Colonic mucosa (tissue), 4 donors: ENCODE results near the gene ST6GALNAC2. TPM values are rescaled to one million over a fixed set of nuclear protein-coding genes. Genes with fewer than 3 reads are reported as not detected.

Experiments
- DNase-seq: peaks from one replicate; pipeline ENCODE4 v3.0.0-alpha.2; 2020
- H3K27ac ChIP-seq: fragments of 200-600 bp; one replicate; pipeline ENCODE4 v1.8.0; 2021
- H3K27me3 ChIP-seq: fragments of 200-600 bp; one replicate; pipeline ENCODE4 v1.8.0; 2021
- H3K36me3 ChIP-seq: fragments of 200-600 bp; one replicate; pipeline ENCODE4 v1.8.0; 2021
- H3K4me1 ChIP-seq: fragments of 200-600 bp; one replicate; pipeline ENCODE4 v1.8.0; 2021; ENCODE audit warnings: mild to moderate bottlenecking
- H3K4me3 ChIP-seq: fragments of 200-600 bp; one replicate; pipeline ENCODE4 v1.8.0; 2021
- H3K9ac ChIP-seq, 2 donors: one replicate each; pipeline ENCODE4 v1.7.0; 2013; ENCODE audit warnings: control low read depth in 2 of 2, low read depth in 2 of 2, low read length in 2 of 2
- H3K9me3 ChIP-seq: fragments of 200-600 bp; one replicate; pipeline ENCODE4 v1.8.0; 2021
- CTCF ChIP-seq: fragments of 200-600 bp; IDR thresholded peaks from one replicate; pipeline ENCODE4 v1.8.0; 2022; ENCODE audit warnings: antibody characterized with exemption, mild to moderate bottlenecking
- intact Hi-C: fragments of 100-400 bp; cut with DNase I; formaldehyde crosslinking; loops from one replicate; pipeline ENCODE4 v1.14.1; 2022
- total RNA-seq, 2 donors: library from RNA; stranded (reverse); fragmentation: NEBNext Ultra II Directional in 1 of 2; extraction: Animal tissue kit (Norgen Biotek cat#: 25700) in 1 of 2; gene quantifications; one replicate each; pipeline ENCODE4 v1.2.1, GENCODE V29; 2021
- donor health status: healthy.
- donor health status: DM: no; HTN: no; CAD: no.
- donor health status: DM: no; HTN: no; CAD: no.

ST6GALNAC2 gene
- total RNA-seq, 2 donors from 2014 or later, result 3.8 to 6.3 TPM

GRCh38 chr17:76627510-76627909 lies 41.9 kb upstream of the ST6GALNAC2 start:
- Histone ChIP-seq H3K27ac (no peak overlapping the region), H3K4me1 (no peaks in the 10 kb centered on the region), H3K4me3 (no peak overlapping the region), H3K36me3 (no peaks in the 10 kb centered on the region), H3K27me3 (no peaks in the 10 kb centered on the region), H3K9ac (no peak overlapping the region), H3K9me3 (no peaks in the 10 kb centered on the region)
- DNase-seq, result no peak
- TF ChIP-seq CTCF, result no peak
- intact Hi-C loops, result loop anchor here (5.0 kb wide), 1 partner anchor 55 kb away; no protein-coding TSS in a partner anchor

- Histone ChIP-seq H3K36me3 (no peaks in the 10 kb centered on the region), H3K4me1 (no peaks in the 10 kb centered on the region), H3K27me3 (no peaks in the 10 kb centered on the region), H3K4me3 (no peak overlapping the region), H3K9ac (no peak overlapping the region), H3K9me3 (no peaks in the 10 kb centered on the region), H3K27ac (no peak overlapping the region)
- no peak for DNase-seq
- intact Hi-C loops, result loop anchor here (5.0 kb wide), 1 partner anchor 56 kb away; no protein-coding TSS in a partner anchor
- TF ChIP-seq CTCF, result no peak
Observed at GRCh38 chr17:76626442-76626841, 40.8 kb upstream of the ST6GALNAC2 start.

DNA sequence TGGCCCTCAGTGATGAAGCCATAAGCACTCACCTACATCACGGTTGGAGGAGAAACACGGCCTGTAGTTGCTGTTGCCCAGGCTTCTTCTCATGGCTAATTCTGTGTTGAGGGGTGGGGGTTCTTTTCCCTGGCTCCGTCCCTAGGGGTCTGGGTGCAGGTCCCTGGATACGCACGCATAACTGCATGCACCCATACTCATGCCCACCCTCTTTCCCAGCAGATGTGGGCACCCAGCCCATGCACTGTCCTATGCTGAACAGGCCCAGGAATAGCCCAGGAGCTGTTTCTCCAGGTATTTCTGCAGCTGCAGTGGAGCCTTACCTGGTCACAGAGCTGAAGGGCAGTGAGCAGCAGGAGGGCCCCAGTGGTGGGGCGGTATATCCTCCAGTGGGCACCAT lies 39.8 kb upstream of the ST6GALNAC2 start:
- Histone ChIP-seq H3K4me1 (no peaks in the 10 kb centered on the region), H3K9me3 (no peaks in the 10 kb centered on the region), H3K9ac (no peak overlapping the region), H3K36me3 (no peaks in the 10 kb centered on the region), H3K4me3 (no peak overlapping the region), H3K27me3 (no peaks in the 10 kb centered on the region), H3K27ac (no peak overlapping the region)
- no peak for DNase-seq
- no peak for TF ChIP-seq CTCF
- intact Hi-C loops, result loop anchor here (5.0 kb wide), 1 partner anchor 57 kb away; no protein-coding TSS in a partner anchor

DNA sequence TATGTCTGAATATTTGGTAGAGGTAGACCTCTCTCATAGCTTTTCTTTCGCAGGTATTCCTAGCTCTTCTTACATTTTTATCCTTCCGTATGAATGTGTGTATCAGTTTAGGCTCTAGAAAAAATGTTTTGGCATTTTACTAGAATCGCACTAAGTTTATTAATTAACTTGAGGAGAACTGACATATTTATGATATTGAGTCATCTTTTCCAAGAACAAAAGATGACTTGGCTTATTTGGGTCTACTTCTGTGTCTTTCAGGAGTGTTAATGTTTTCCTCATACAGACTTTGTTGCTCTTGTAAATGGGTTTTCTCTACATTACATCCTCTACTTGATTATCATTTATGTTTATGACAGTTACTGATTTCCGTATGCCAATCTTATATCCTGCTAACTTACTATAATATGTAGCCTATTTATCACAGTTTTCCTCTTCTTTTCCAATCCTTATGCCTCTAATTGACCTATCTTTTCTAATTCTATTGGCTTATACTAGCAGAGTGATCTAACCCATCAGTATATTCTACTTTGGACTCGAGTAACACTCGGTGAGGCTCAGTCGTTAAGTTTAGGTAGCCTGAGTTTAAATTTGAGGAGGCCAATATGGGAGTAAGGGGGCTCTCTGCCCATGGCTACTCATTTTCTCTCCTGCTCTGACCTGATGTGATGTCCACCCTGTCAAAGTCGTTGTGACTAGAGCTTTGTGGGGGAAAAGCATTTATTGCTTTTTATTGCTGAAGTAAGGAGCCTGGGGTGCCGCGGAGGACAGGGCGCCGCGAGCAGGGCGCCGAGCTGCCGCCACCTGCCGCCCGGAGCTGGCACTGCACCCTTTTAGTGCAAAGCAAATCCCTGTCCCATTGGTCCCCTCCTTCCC lies 37.8 kb upstream of the ST6GALNAC2 start:
- intact Hi-C loops, result loop anchor here (5.0 kb wide), 1 partner anchor 101 kb away; no protein-coding TSS in a partner anchor
- peak; percentile 97 for TF ChIP-seq CTCF
- no peak overlapping the region for H3K4me3 ChIP-seq
- no peak overlapping the region for H3K9ac ChIP-seq
- DNase-seq, result peak; percentile 82
- no peaks in the 10 kb centered on the region for H3K4me1 ChIP-seq
- no peak overlapping the region for H3K27ac ChIP-seq
- H3K9me3 ChIP-seq, result no peaks in the 10 kb centered on the region
- no peaks in the 10 kb centered on the region for H3K36me3 ChIP-seq
- no peaks in the 10 kb centered on the region for H3K27me3 ChIP-seq

GRCh38 chr17:76617838-76618237 lies 32.2 kb upstream of the ST6GALNAC2 start:
- Histone ChIP-seq H3K9ac (no peak overlapping the region), H3K27ac (no peak overlapping the region), H3K4me1 (no peaks in the 10 kb centered on the region), H3K4me3 (no peak overlapping the region), H3K36me3 (no peaks in the 10 kb centered on the region), H3K27me3 (no peaks in the 10 kb centered on the region), H3K9me3 (no peaks in the 10 kb centered on the region)
- TF ChIP-seq CTCF, result no peak
- no peak for DNase-seq
- intact Hi-C loops, result no loop called here
